Activated CD8-positive, alpha-beta T cell treated with anti-CD3 and anti-CD28 coated beads for 36 hours (primary cell): ENCODE data around the gene OLFM4. TPM values are rescaled to one million over a fixed set of nuclear protein-coding genes. Genes with fewer than 3 reads are reported as not detected.
"Not testable (repeated sequence)": the region's sequence is repeated elsewhere in the genome, so short reads cannot be mapped to it uniquely, and the experiment has no call there.

Experiments
- ATAC-seq: fragments of 200-7000 bp; cut with Tn5 transposase; one replicate; pipeline ENCODE4 v1.10.0; 2021; ENCODE audit warnings: mild to moderate bottlenecking, moderate library complexity
- CTCF ChIA-PET: fragments of 350-600 bp; sonication (Branson Sonifier 250); formaldehyde crosslinking; loops from one replicate; lab custom pipeline; 2021; ENCODE audit warnings: antibody characterized with exemption; lab: Charles Lee
- POLR2A ChIA-PET: fragments of 350-600 bp; sonication (Branson Sonifier 250); formaldehyde crosslinking; loops from one replicate; lab custom pipeline; 2021; ENCODE audit warnings: antibody characterized with exemption; lab: Charles Lee
- DNase-seq: peaks from one replicate; pipeline ENCODE4 v3.0.0-alpha.2; 2020
- H3K27ac Mint-ChIP-seq: one replicate; pipeline ENCODE4 v1.8.0; 2021; ENCODE audit warnings: mild to moderate bottlenecking, mixed read lengths
- H3K27me3 Mint-ChIP-seq: one replicate; pipeline ENCODE4 v1.8.0; 2021; ENCODE audit warnings: mixed read lengths
- H3K36me3 Mint-ChIP-seq: one replicate; pipeline ENCODE4 v1.8.0; 2021; ENCODE audit warnings: low read depth, mixed read lengths
- H3K4me1 Mint-ChIP-seq: one replicate; pipeline ENCODE4 v1.8.0; 2021; ENCODE audit warnings: low read depth, mixed read lengths
- H3K4me3 Mint-ChIP-seq: one replicate; pipeline ENCODE4 v1.8.0; 2021; ENCODE audit warnings: mild to moderate bottlenecking, moderate library complexity, mixed read lengths
- H3K9me3 Mint-ChIP-seq: one replicate; pipeline ENCODE4 v1.8.0; 2021; ENCODE audit warnings: mixed read lengths
- CTCF ChIP-seq: fragments of 200-600 bp; IDR thresholded peaks from one replicate; pipeline ENCODE4 v1.8.0; 2022; ENCODE audit warnings: antibody characterized with exemption, mild to moderate bottlenecking
- intact Hi-C: fragments of 100-400 bp; cut with micrococcal nuclease; formaldehyde crosslinking; loops from one replicate; pipeline ENCODE4 v1.10.0; 2022
- total RNA-seq, 2 experiments: library from RNA; stranded (reverse); gene quantifications; one replicate each; pipeline ENCODE4 v1.2.3, GENCODE V29; 2021

OLFM4 gene
- total RNA-seq, 2 experiments from 2014 or later: not detected

GRCh38 chr13:53005626-53006025 lies 23.0 kb upstream of the OLFM4 start:
- DNase-seq (no peak), ATAC-seq (no peak)
- intact Hi-C loops: no loop called here
- H3K9me3 Mint-ChIP-seq: no peaks in the 10 kb centered on the region
- H3K4me1 Mint-ChIP-seq: no peaks in the 10 kb centered on the region
- peaks cover 3% of the 10 kb centered on the region for H3K27me3 Mint-ChIP-seq
- no peak overlapping the region for H3K4me3 Mint-ChIP-seq
- CTCF ChIA-PET: interaction anchor here (1.2 kb wide), 1 partner anchor 38 kb away, joined by 7 read pairs; no protein-coding TSS in a partner anchor
- H3K36me3 Mint-ChIP-seq: no peaks in the 10 kb centered on the region
- TF ChIP-seq CTCF: no peak
- no peak overlapping the region for H3K27ac Mint-ChIP-seq
- POLR2A ChIA-PET: no interaction called here

DNA sequence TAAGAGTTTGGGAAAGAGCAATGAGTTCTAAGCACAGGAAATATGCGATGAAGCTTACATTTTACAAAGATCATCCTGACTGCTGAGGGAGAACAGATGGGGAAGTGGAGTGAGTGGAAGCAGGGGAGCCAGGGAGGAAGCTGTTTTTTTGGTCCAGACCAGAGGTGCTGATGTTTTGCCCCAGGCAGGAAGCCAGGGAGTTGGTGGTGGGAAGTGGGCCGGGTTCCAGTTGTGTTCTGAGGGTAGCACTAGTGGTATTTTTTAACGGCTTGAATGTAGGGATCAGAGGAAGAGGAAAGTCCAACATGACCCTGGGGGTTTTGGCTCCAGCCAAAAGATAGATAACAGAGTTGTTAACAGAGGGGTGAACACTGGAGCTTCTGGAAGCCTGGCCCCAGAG lies 20.7 kb upstream of the OLFM4 start:
- intact Hi-C loops: no loop called here
- ChIA-PET POLR2A (no interaction called here), CTCF (interaction anchor here (1.5 kb wide), 1 partner anchor 40 kb away, joined by 3 read pairs; no protein-coding TSS in a partner anchor)
- Mint-ChIP-seq H3K4me1 (no peaks in the 10 kb centered on the region), H3K9me3 (no peaks in the 10 kb centered on the region), H3K27me3 (peaks cover 8% of the 10 kb centered on the region), H3K36me3 (no peaks in the 10 kb centered on the region), H3K4me3 (no peak overlapping the region), H3K27ac (no peak overlapping the region)
- no peak for ATAC-seq
- DNase-seq: no peak
- TF ChIP-seq CTCF: no peak

GRCh38 chr13:53010374-53011105 lies 18.1 kb upstream of the OLFM4 start:
- Mint-ChIP-seq H3K36me3 (no peaks in the 10 kb centered on the region), H3K4me3 (no peak overlapping the region), H3K4me1 (no peaks in the 10 kb centered on the region), H3K27me3 (peaks cover 10% of the 10 kb centered on the region), H3K27ac (no peak overlapping the region), H3K9me3 (no peaks in the 10 kb centered on the region)
- CTCF ChIA-PET: no interaction called here
- TF ChIP-seq CTCF: no peak
- DNase-seq (no peak), ATAC-seq (no peak)
- POLR2A ChIA-PET: no interaction called here
- intact Hi-C loops: no loop called here

DNA sequence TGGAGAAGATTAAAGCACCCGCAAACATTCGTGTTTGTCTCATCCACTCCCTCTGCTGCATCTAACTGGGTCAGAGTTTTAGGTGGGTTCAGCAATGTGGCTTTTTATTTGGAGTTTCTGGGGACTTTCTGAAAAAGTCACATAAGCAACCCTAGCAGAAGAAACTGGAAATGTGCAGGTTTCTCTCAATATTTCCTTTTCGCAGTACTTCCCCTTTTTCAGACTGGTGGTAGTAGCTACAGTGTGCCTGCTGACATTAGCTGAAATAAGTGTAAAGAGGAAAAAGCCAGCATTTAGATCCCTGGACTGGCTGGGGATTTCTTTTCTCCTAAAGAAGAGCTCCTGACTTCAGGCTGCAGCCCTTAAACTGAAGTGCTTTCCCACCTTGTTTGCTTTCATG lies 15.9 kb upstream of the OLFM4 start:
- H3K36me3 Mint-ChIP-seq: no peaks in the 10 kb centered on the region
- no peak overlapping the region for H3K27ac Mint-ChIP-seq
- intact Hi-C loops: no loop called here
- TF ChIP-seq CTCF: no peak
- no peaks in the 10 kb centered on the region for H3K9me3 Mint-ChIP-seq
- H3K4me1 Mint-ChIP-seq: no peaks in the 10 kb centered on the region
- H3K4me3 Mint-ChIP-seq: no peak overlapping the region
- ChIA-PET CTCF (interaction anchor here (1.3 kb wide), 2 partner anchors 45 to 139 kb away, joined by 3 to 5 read pairs; no protein-coding TSS in a partner anchor), POLR2A (no interaction called here)
- ATAC-seq: no peak
- DNase-seq: no peak
- peaks cover 8% of the 10 kb centered on the region for H3K27me3 Mint-ChIP-seq

DNA sequence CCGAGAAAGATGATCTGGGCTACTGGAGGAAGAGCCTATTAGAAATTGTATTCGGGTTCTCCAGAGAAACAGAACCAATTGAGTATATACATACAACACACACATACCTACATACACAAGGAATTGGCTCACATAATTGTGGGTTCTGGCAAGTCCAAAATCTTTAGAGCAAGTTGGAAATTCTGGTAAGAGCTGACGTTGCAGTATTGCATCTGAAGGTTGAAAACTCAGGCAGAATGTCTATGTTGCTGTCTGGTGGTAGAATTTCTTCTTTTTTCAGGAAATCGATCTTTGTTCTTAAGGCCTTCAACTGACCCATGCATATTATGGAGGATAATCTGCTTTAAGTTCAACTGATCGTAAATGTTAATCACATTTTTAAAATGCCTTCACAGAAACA lies 15.5 kb upstream of the OLFM4 start:
- Mint-ChIP-seq H3K27me3 (peaks cover 7% of the 10 kb centered on the region), H3K9me3 (no peaks in the 10 kb centered on the region), H3K4me3 (no peak overlapping the region), H3K4me1 (no peaks in the 10 kb centered on the region), H3K27ac (no peak overlapping the region), H3K36me3 (no peaks in the 10 kb centered on the region)
- ChIA-PET POLR2A (no interaction called here), CTCF (interaction anchor here (1.3 kb wide), 2 partner anchors 45 to 139 kb away, joined by 3 to 5 read pairs; no protein-coding TSS in a partner anchor)
- DNase-seq: no peak
- no peak for TF ChIP-seq CTCF
- ATAC-seq: no peak
- intact Hi-C loops: no loop called here

DNA sequence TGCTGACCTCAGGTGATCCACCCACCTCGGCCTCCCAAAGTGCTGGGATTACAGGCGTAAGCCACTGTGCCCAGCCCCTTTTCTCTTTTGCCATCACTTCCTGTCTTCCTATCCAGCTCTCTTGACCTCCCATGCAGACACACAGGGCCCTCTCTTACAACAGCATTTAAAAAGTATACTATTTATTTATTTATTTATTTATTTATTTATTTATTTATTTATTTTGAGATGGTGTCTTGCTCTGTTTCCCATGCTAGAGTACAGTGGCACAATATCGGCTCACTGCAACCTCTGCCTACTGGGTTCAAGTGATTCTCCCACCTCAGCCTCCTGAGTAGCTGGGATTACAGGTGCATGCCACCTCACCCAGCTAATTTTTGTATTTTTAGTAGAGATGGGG lies 14.6 kb upstream of the OLFM4 start:
- not testable (repeated sequence) for H3K36me3 Mint-ChIP-seq

More for the DNA sequence above, 14.6 kb upstream of the OLFM4 start:
- H3K27ac Mint-ChIP-seq, intact Hi-C loops, ATAC-seq, DNase-seq, H3K27me3 Mint-ChIP-seq, H3K4me3 Mint-ChIP-seq, H3K4me1 Mint-ChIP-seq, POLR2A ChIA-PET, H3K9me3 Mint-ChIP-seq: not testable (repeated sequence)
- CTCF ChIA-PET: interaction anchor here (1.2 kb wide), 1 partner anchor 46 kb away, joined by 4 read pairs; no protein-coding TSS in a partner anchor
